ENCODE results near the gene CXCL9.

DNA sequence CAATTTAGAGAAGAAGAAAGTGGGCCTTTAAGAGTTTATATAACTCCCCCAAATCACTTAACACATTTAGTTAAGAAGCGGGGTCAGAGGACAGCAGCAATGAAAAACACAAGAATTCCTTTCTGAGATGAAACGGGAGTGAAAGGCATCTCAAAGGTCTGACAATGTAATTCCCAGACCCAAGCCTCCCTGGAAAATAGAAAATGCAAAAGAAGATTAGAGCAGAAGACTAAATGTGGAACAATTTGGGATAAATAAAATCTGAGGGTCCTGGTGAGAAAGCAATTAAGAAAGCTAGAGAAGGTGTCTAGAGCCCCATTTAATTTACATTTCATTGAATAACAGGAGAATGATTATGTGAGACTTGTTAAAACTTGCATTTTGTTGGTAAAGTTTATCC is 48.1 kb upstream of the CXCL9 start:
- TF ChIP-seq, protein P1, sequence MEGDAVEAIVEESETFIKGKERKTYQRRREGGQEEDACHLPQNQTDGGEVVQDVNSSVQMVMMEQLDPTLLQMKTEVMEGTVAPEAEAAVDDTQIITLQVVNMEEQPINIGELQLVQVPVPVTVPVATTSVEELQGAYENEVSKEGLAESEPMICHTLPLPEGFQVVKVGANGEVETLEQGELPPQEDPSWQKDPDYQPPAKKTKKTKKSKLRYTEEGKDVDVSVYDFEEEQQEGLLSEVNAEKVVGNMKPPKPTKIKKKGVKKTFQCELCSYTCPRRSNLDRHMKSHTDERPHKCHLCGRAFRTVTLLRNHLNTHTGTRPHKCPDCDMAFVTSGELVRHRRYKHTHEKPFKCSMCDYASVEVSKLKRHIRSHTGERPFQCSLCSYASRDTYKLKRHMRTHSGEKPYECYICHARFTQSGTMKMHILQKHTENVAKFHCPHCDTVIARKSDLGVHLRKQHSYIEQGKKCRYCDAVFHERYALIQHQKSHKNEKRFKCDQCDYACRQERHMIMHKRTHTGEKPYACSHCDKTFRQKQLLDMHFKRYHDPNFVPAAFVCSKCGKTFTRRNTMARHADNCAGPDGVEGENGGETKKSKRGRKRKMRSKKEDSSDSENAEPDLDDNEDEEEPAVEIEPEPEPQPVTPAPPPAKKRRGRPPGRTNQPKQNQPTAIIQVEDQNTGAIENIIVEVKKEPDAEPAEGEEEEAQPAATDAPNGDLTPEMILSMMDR (IDR thresholded peaks at IDR 0.05): no peak
- no peak for TF ChIP-seq POLR2A (IDR thresholded peaks at IDR 0.05)

Measured in uterus (tissue), 2 donors.